Renal cortex interstitium (tissue), 11 donors: ENCODE data around the gene CCDC57. TPM values are rescaled to one million over a fixed set of nuclear protein-coding genes. Genes with fewer than 3 reads are reported as not detected.
A peak's percentile ranks its signal among the peaks of the same experiment; 100 is the strongest.

Source experiments
- DNase-seq, 11 donors: peaks; one replicate each; pipeline ENCODE4 v3.0.0-alpha.2; 2013; ENCODE audit warnings: low read depth in 9 of 11, low spot score in 4 of 11; ENCODE audit errors: extremely low read depth in 1 of 11
- polyA plus RNA-seq, 3 donors: library from polyadenylated mRNA; unstranded; fragments of 120-200 nt; gene quantifications; one replicate each; pipeline ENCODE4 v1.2.1, GENCODE V29; 2013; ENCODE audit not compliant: insufficient read length in 3 of 3

CCDC57 gene
- polyA plus RNA-seq, 3 donors = 47.3 to 90.6 (median 57.0) TPM

GRCh38 chr17:82053130-82053529 lies 159.5 kb downstream of the CCDC57 start:
- no peak for DNase-seq

- no peak for DNase-seq
Measured at GRCh38 chr17:82052638-82053059, 160.0 kb downstream of the CCDC57 start.

GRCh38 chr17:82051776-82052637 lies 160.6 kb downstream of the CCDC57 start, which contains the start of the genes GPS1 and RFNG:
TSS of gene GPS1 (plus strand) at chr17:82051898. CDS start at chr17:82051932, 34 bp downstream.
TSS of gene RFNG (minus strand) at chr17:82051811. CDS start at chr17:82051766, 45 bp downstream.
- DNase-seq = peak in 7 of 11 donors; percentile 42 to 71 (median 58)

Other genes with a start within 250 kb of the CCDC57 start
- gene ASPSCR1, start 235.2 kb downstream of the CCDC57 start, polyA plus RNA-seq = 10 to 100 TPM; 20.1 to 39.0 (median 35.2) TPM
- 10 to 100 TPM; 28.8 to 47.2 (median 40.8) TPM for gene CENPX, start 190.0 kb downstream of the CCDC57 start, polyA plus RNA-seq
- gene LRRC45, start 189.5 kb downstream of the CCDC57 start, polyA plus RNA-seq = 10 to 100 TPM; 10.8 to 17.5 (median 15.7) TPM
- 10 to 100 TPM in 2 of 3 donors, 1 to 10 TPM in 1; 8.3 to 16.2 (median 11.7) TPM for gene RAC3, start 181.2 kb downstream of the CCDC57 start, polyA plus RNA-seq
- gene DCXR, start 175.1 kb downstream of the CCDC57 start, polyA plus RNA-seq = 100 to 1,000 TPM in 1 of 3 donors, 10 to 100 TPM in 2; 78.9 to 120 (median 88.7) TPM
- gene RFNG, start 161.0 kb downstream of the CCDC57 start, polyA plus RNA-seq = 10 to 100 TPM; 28.5 to 57.8 (median 47.2) TPM
- 100 to 1,000 TPM in 2 of 3 donors, 10 to 100 TPM in 1; 98.3 to 138 (median 132) TPM for gene GPS1, start 160.9 kb downstream of the CCDC57 start, polyA plus RNA-seq
- gene DUS1L, start 147.0 kb downstream of the CCDC57 start, polyA plus RNA-seq = 10 to 100 TPM; 66.2 to 92.0 (median 90.5) TPM
- 10 to 100 TPM; 32.1 to 58.6 (median 50.4) TPM for gene FASN, start 114.6 kb downstream of the CCDC57 start, polyA plus RNA-seq
- 10 to 100 TPM in 2 of 3 donors, 1 to 10 TPM in 1; 9.0 to 36.8 (median 10.5) TPM for gene SLC16A3, start 16.2 kb upstream of the CCDC57 start, polyA plus RNA-seq
- 100 to 1,000 TPM; 116 to 137 (median 127) TPM for gene CSNK1D, start 60.9 kb upstream of the CCDC57 start, polyA plus RNA-seq
- gene CD7, start 104.8 kb upstream of the CCDC57 start, polyA plus RNA-seq = under 1 TPM; 0.34 to 0.42 (median 0.40) TPM
- 1 to 10 TPM; 1.4 to 2.0 (median 1.8) TPM for gene SECTM1, start 120.9 kb upstream of the CCDC57 start, polyA plus RNA-seq
- not detected for gene TEX19, start 146.4 kb upstream of the CCDC57 start, polyA plus RNA-seq
- gene UTS2R, start 158.9 kb upstream of the CCDC57 start, polyA plus RNA-seq = under 1 TPM in 2 of 3 donors, not detected in 1; 0.70 to 0.73 TPM
- 10 to 100 TPM; 28.1 to 55.7 (median 38.3) TPM for gene HEXD, start 205.5 kb upstream of the CCDC57 start, polyA plus RNA-seq
- gene OGFOD3, start 205.7 kb upstream of the CCDC57 start, polyA plus RNA-seq = 10 to 100 TPM; 20.8 to 31.7 (median 27.6) TPM
- gene CYBC1, start 237.9 kb upstream of the CCDC57 start, polyA plus RNA-seq = 10 to 100 TPM; 43.7 to 56.5 (median 51.1) TPM
- 10 to 100 TPM; 88.2 to 99.3 (median 94.8) TPM for gene NARF, start 245.9 kb upstream of the CCDC57 start, polyA plus RNA-seq